ENCODE data around the gene AGRN.

DNA sequence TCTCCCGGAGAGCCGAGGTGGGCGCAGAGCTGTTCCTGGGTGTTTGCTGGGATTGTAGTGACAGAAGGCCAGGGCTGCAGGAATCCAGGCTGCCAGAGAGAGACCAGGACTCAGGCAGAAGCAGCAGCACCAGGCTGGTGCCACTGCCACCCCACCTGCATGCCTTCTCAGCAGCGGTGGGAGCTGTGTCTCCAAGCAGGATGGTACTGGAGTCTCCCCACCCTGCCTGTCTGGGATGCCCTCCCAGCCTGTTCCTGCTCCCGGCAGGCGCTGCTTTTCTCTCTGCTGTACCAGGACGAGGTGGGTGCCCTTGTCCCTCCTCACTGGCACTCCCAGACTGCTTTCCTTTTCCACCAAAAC lies 15.5 kb upstream of the AGRN start:
- TF ChIP-seq POLR2A (IDR thresholded peaks at IDR 0.05) = no peak
- TF ChIP-seq, protein P1, sequence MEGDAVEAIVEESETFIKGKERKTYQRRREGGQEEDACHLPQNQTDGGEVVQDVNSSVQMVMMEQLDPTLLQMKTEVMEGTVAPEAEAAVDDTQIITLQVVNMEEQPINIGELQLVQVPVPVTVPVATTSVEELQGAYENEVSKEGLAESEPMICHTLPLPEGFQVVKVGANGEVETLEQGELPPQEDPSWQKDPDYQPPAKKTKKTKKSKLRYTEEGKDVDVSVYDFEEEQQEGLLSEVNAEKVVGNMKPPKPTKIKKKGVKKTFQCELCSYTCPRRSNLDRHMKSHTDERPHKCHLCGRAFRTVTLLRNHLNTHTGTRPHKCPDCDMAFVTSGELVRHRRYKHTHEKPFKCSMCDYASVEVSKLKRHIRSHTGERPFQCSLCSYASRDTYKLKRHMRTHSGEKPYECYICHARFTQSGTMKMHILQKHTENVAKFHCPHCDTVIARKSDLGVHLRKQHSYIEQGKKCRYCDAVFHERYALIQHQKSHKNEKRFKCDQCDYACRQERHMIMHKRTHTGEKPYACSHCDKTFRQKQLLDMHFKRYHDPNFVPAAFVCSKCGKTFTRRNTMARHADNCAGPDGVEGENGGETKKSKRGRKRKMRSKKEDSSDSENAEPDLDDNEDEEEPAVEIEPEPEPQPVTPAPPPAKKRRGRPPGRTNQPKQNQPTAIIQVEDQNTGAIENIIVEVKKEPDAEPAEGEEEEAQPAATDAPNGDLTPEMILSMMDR (IDR thresholded peaks at IDR 0.05) = no peak

Data from ovary (tissue), 3 donors.